Stimulated activated CD4-positive, alpha-beta T cell treated with anti-CD3 and anti-CD28 coated beads, Interleukin-1b, Interleukin-23, amount 100 ng/mL, for 1 hour (primary cell): ENCODE data around the gene PPP2R3A.

Experiments
- DNase-seq, 2 donors: peaks; one replicate each; pipeline ENCODE4 v3.0.0-alpha.2; 2020; ENCODE audit warnings: low read depth in 2 of 2

Gene PPP2R3A

DNA sequence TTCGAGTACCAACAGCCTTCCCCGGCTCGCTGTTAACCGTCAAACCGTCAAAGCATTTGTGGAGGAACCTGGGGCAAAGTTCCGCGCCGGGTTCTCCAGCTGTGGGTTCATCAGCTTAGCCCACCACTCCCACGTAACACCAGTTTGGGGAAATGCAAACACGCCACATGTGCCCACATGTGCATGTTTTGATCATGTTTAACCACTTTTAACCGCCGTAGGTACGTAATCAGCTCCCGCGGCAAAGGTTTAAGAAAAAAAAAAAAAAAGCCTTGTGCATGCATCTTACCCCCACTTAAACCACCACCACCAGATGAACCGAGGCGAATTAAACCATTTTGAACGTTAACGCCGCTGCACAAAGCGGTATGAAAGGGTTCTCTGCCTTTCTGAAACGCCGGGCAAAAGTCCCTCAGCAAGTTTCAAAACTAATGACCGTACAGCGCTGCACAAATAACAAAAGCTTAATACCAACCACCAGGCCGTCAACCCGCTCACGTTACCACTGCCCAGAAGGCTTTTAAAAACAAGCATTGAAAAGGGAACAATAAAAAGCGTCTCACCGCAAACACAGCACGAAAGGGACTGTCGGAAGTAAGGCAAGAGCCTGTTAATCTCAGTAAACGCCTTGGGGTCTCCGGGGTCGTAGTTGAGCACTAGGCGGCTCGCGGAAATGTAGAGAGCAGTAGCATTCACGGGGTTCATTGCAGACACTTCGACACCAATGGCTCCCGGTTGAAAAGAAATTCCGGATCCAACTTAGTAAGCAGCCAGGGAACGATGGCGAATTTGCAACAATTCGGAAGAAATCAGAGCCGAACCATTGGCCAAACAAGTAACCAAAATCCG lies 229.1 kb downstream of the PPP2R3A start:
- DNase-seq = peak; percentile 19 to 31

DNA sequence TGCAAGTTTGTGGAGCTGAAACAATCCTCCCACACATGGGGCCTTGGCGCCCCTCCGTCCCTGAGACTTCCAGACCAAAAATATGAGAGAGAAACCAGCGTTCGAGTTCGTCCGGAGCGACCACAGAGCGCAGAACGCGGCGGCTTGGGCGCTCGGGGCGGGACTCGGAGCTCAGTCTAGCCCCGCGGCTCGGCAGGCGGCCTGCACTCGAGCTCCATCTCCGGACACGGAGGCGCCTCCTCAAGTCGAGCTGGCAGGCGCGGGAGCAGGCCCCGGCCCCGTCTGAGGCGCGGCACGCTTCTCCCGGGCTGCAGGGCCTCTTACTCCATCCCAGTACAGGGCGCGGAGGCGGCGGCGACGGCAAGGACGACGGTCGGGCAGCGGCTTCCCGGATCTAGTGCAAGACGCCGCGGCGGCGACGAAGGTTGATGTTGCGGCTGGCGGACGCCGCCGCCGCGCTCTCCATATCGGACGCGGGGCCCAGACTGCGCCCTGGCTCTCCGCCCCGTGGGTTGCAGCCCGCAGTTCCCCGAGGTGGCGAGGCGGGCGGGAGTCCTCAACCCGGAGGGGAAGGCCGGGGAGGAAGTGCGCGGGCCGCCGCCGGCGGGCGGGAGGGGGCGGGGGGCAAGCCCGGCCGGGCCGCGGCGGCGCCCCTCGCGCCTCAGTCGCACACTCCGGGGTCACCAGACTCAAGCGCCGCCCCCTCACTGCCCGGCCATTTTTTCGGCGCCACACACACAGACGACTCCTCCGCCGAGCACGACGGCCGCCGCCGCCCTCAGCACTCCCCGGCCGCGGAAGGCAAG lies 229.9 kb downstream of the PPP2R3A start:
- peak; percentile 19 to 32 for DNase-seq

DNA sequence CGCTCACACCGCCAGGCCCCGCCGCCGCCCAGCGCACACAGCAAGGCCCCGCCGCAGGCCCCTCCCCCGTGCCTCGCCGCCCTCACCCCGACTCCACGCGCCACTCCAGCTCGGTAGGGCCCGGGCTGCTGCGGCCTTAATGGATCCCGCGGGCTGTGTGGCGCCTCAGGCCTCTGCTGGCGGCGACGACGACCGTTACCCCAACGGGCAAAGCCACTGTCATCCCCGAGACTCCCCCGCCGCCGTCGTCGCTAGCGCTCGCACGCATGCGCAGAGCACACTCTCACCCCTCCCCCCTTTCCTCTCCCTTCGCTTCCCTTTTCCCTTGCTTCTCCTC lies 230.5 kb downstream of the PPP2R3A start, which contains the start of gene MSL2:
Gene MSL2, minus strand, starts transcription at position 272 of the 337 bp plus-strand sequence. CDS start 1,222 bp downstream, outside the sequence.
- no peak for DNase-seq

DNA sequence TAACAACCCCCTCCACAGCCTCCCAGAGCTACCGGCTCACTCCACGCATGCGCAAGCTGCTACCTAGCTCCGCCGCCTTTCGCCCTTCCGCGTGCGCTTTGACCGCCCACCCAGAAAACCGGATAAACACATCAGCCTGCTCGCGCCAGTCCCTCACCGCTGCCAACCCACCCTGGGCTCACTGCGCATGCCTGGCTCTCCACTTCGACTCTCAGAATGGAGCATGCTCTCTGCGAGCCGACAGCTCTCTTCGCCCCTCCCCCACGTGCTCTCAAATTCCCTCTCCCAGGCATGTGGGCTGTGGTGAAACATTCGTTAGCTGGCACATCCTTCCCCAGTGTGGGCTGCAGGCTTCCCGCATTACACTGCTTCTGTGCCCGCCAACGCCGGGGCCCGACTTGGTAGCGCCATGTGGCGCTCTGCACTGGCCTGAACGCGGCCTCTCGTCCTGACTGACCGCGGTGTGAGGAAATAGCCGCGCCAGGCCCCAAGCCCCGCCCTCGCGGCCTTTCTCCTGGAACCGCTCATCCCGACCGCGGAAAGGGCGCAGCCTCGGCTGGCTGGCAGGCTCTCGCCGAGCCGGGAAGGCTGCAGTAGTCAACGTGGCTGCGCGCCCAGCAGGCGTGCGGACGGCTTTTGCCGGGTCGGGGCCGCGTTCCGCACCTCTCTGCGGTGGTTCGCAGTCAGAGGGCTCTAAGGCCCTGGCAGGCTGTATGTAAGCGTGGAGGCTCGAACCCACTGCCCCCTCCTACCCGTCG lies 231.1 kb downstream of the PPP2R3A start:
- DNase-seq = peak; percentile 96 to 99

DNA sequence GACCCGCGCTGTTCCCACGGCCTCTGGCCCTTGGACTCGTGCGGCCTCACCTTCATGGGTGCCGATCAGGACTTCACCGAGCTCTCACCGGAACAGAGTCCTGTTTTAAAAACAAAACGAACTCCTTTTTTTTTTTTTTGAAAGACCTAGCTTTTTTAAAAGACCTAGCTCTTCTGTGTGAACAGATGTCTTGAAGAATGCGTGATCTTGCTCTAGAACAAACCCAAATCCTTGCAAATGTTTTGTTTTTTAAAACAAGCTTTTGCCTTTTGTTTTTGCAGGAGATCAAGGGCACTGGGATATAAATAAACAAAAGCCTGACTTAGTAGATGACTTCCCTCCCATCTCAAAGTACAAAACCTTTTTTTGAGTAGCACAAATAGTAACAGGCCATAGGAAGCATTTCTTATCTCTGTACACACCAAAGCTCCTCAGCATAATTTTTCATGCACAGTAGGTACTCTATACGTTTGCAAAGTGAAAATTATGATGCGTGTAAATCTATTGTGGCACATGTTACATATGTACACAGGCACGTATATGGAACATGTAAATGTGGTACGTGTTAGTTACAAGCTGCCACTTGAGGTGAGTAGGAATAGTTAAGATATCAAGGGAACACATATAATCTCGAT lies 231.7 kb downstream of the PPP2R3A start:
- no peak for DNase-seq
